Measurements from ENCODE around the gene PLIN4. TPM values are rescaled to one million over a fixed set of nuclear protein-coding genes. Genes with fewer than 3 reads are reported as not detected.

Gene PLIN4
- total RNA-seq, 1 donor from 2014 or later = 0.25 TPM

DNA sequence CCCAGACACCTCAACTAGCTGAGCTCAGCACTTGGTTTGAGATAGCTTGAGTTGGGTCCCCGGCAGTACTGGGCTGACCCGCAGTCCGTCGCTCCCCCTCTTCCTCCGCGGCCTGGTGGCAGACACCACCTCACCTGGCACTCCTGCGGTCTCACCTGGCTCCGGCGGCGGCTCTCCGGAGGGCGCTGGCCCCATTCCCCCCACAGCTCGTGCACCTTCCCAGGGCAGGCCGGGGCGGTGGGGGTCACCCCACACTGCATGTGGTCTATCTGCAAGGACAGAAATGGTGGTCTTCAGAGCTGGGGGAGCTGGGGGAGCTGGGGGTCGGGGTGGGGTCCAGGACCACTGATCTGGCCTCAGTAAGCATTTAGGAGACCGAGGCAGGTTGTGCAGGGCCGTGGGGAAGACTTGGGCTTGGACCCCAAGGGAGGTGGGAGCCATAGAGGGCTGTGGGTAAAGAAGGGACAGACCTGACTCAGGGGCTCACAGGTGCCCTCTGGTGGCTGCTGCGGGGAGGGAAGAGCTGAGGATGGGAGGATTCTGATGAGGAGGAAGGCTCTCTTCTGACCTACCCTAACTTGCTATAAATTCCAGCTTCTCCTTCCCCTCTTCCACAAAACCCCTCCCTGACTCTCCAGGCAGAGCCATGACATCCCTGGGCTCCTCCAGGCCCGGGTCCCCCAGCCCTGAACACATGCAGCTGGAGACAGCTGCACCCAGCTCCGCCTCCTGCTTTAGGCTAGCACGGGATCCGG is 6.7 kb upstream of the PLIN4 start:
- H3K27me3 Mint-ChIP-seq (ENCODE audit: low read depth) = no peaks in the 10 kb centered on the region
- no peak overlapping the region for H3K27ac Mint-ChIP-seq
- H3K4me1 Mint-ChIP-seq = peaks cover 1% of the 10 kb centered on the region
- DNase-seq (ENCODE audit: low spot score in 2 of 2, unreplicated experiment in 2 of 2) = peak in 1 of 2 experiments; percentile 71
- H3K4me3 Mint-ChIP-seq = no peak overlapping the region
- no peaks in the 10 kb centered on the region for H3K36me3 Mint-ChIP-seq
- TF ChIP-seq, protein P1, sequence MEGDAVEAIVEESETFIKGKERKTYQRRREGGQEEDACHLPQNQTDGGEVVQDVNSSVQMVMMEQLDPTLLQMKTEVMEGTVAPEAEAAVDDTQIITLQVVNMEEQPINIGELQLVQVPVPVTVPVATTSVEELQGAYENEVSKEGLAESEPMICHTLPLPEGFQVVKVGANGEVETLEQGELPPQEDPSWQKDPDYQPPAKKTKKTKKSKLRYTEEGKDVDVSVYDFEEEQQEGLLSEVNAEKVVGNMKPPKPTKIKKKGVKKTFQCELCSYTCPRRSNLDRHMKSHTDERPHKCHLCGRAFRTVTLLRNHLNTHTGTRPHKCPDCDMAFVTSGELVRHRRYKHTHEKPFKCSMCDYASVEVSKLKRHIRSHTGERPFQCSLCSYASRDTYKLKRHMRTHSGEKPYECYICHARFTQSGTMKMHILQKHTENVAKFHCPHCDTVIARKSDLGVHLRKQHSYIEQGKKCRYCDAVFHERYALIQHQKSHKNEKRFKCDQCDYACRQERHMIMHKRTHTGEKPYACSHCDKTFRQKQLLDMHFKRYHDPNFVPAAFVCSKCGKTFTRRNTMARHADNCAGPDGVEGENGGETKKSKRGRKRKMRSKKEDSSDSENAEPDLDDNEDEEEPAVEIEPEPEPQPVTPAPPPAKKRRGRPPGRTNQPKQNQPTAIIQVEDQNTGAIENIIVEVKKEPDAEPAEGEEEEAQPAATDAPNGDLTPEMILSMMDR (IDR thresholded peaks at IDR 0.05; ENCODE audit: unreplicated experiment) = no peak
- no peaks in the 10 kb centered on the region for H3K9me3 Mint-ChIP-seq

DNA sequence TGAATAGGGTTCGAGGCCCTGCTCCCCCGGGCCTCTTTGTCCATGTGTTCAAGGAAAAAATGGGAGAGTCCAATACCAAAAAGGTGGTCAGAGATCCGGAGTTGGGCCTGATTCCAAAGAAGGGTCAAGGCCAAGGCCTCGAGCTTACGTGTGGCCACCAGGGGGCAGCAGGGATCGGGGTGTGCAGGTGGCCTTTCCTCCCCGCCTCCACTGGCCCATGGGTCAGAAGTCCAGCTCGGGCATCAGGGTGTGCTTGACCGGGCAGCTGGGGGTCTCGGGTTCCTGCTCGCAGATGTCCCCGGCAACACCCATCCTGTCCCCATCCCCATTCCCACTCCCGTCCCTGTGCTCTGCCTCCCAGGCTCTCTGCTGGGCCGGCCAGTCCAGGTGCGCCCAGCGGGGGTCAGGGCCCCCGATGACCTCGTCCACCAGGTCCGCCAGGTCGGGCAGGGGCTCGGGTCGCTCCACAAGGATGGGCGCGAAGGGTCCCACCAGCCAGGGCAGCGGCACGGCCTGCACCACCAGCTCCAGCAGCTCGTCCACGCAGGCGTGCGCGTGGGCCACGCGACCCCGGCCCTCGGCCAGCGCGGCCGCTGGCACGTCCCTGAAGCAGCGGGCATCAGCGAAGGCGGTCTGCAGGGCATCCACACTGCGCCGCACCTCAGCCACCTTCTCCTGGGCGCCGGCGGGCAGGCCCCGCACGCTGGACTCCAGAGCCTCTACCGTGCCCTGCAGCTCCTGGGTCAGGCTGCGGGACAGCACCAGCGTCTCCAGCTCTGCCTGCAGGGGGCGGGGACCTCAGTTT is 5.2 kb upstream of the PLIN4 start:
- Mint-ChIP-seq H3K9me3 (no peaks in the 10 kb centered on the region), H3K36me3 (no peaks in the 10 kb centered on the region), H3K27ac (no peak overlapping the region), H3K4me1 (peaks cover 4% of the 10 kb centered on the region), H3K27me3 (ENCODE audit: low read depth) (no peaks in the 10 kb centered on the region), H3K4me3 (no peak overlapping the region)
- TF ChIP-seq, protein P1 (IDR thresholded peaks at IDR 0.05; ENCODE audit: unreplicated experiment) = peak; percentile 65
- DNase-seq (ENCODE audit: low spot score in 2 of 2, unreplicated experiment in 2 of 2) = no peak

DNA sequence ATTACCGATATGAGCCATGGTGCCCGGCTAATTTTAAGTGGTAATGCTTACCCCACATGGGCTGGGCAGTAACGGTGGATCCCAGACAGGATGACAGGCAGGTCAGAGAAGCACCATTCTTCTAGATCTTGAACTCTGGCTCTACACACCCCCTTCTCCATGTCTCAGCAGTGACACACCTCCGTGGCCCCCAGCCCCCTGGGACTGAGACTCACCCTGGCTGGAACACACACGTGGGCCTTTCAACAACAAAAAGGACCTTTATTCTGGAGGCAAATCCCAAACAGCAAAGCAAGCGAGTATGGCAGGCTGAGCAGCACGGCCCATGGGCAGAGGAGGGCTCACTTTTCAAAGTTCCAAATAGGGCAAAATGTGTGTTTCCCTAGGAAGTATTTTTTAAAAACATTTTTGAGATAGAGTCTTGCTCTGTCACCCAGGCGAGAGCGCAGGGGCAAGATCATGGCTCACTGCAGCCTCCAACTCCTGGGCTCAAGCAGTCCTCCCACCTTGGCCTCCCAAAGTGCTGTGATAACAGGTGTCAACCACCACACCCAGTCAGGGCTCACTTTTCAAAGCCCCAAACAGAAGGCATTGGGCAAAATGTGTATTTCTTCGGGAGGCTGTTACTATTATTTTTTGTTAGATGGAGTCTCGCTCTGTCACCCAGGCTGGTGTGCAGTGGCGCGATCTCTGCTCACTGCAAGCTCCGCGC is 4.2 kb upstream of the PLIN4 start:
- no peak overlapping the region for H3K27ac Mint-ChIP-seq
- DNase-seq (ENCODE audit: low spot score in 2 of 2, unreplicated experiment in 2 of 2) = no peak
- no peak overlapping the region for H3K4me3 Mint-ChIP-seq
- no peaks in the 10 kb centered on the region for H3K36me3 Mint-ChIP-seq
- no peaks in the 10 kb centered on the region for H3K9me3 Mint-ChIP-seq
- TF ChIP-seq, protein P1 (IDR thresholded peaks at IDR 0.05; ENCODE audit: unreplicated experiment) = no peak
- H3K4me1 Mint-ChIP-seq = peaks cover 4% of the 10 kb centered on the region
- H3K27me3 Mint-ChIP-seq (ENCODE audit: low read depth) = no peaks in the 10 kb centered on the region

DNA sequence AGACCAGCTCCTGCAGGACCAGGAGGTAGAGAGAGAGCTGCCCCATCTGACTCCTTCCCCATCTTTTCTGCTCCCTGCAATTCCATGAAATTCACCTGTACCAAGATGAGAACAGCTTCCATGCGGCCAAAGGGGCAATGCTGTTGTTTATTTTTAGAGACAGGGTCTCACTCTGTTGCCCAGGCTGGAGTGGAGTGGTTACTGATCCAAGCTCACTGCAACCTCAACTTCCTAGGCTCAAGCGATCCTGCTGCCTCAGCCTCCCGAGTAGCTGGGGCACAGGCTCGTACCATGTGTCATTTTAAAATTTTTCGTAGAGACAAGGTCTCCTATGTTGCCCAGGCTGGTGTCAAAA is 3.6 kb upstream of the PLIN4 start:
- Mint-ChIP-seq H3K27me3 (ENCODE audit: low read depth) (no peaks in the 10 kb centered on the region), H3K4me3 (no peak overlapping the region), H3K4me1 (peaks cover 4% of the 10 kb centered on the region), H3K27ac (no peak overlapping the region), H3K36me3 (no peaks in the 10 kb centered on the region), H3K9me3 (no peaks in the 10 kb centered on the region)
- TF ChIP-seq, protein P1 (IDR thresholded peaks at IDR 0.05; ENCODE audit: unreplicated experiment) = no peak
- no peak for DNase-seq (ENCODE audit: low spot score in 2 of 2, unreplicated experiment in 2 of 2)

DNA sequence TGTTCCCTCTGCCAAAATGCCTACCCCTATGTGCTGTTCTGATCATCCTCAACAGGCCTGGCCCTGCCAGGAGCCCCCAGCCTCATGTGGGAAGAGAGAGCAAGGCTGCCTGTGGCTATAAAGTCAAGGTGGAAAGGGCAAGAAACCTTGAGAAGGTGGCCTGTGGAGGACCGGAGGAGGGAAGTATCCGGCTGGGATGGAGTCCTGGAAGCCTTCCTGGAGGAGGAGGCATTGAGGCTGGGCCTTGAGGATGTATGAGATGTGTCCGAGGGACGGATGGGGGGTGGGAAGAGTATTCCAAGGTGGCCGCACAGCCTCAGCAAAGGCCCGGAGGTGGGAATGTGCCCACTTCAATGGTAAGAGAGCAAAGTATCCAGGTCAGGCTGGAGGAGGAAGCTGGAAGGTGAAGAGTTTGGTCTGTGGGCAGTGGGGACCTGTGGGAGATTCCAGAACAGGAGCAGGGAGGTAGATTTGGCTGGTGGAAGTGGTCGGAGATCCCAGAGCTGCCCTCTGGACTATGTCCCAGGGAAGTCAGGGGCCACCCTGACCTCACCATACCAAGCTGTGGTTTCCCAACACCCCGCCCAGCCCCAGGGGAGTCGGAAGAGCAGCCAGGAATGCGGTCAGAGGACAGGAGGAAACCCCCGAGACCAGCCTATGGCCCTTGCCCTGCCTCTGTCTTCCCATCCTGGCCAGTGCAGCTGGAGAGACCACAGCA is 3.0 kb upstream of the PLIN4 start:
- Mint-ChIP-seq H3K27me3 (ENCODE audit: low read depth) (no peaks in the 10 kb centered on the region), H3K9me3 (no peaks in the 10 kb centered on the region), H3K4me3 (no peak overlapping the region), H3K27ac (no peak overlapping the region), H3K4me1 (peaks cover 4% of the 10 kb centered on the region), H3K36me3 (no peaks in the 10 kb centered on the region)
- DNase-seq (ENCODE audit: low spot score in 2 of 2, unreplicated experiment in 2 of 2) = no peak
- TF ChIP-seq, protein P1 (IDR thresholded peaks at IDR 0.05; ENCODE audit: unreplicated experiment) = no peak
